ENCODE results near the gene SLC37A1. TPM values are rescaled to one million over a fixed set of nuclear protein-coding genes. Genes with fewer than 3 reads are reported as not detected.

The SLC37A1 gene
- total RNA-seq, 1 experiment from 2014 or later = 11.2 TPM

- no TSS peak for BruUV-seq (replicated peaks)
- POLR2A ChIA-PET (ENCODE audit: low non-redundant PET) = no interaction called here
- DNase-seq (ENCODE audit: low spot score) = peak; percentile 53
- CTCF ChIA-PET = interaction anchor here (0.8 to 1.0 kb wide), 2 partner anchors 226 to 227 kb away, joined by 3 read pairs; no protein-coding TSS in a partner anchor
- no peaks in the 10 kb centered on the region for H3K9me3 ChIP-seq (ENCODE audit: low read depth, low read length, poor library complexity, severe bottlenecking)
- no peak overlapping the region for H3K27ac ChIP-seq (ENCODE audit: low read depth, low read length, poor library complexity, severe bottlenecking)
- no peaks in the 10 kb centered on the region for H3K36me3 ChIP-seq (ENCODE audit: insufficient read depth, low read length, poor library complexity, severe bottlenecking)
- intact Hi-C loops (cut with micrococcal nuclease; ENCODE audit: unreplicated experiment) = loop anchor here (1.0 to 10.0 kb wide), 5 partner anchors 35 to 392 kb away; no protein-coding TSS in a partner anchor
- TF ChIP-seq EZH2 (IDR thresholded peaks at IDR 0.05; ENCODE audit: borderline replicate concordance, low read depth, low read length, poor library complexity, severe bottlenecking) = no peak
- TF ChIP-seq, protein P1, sequence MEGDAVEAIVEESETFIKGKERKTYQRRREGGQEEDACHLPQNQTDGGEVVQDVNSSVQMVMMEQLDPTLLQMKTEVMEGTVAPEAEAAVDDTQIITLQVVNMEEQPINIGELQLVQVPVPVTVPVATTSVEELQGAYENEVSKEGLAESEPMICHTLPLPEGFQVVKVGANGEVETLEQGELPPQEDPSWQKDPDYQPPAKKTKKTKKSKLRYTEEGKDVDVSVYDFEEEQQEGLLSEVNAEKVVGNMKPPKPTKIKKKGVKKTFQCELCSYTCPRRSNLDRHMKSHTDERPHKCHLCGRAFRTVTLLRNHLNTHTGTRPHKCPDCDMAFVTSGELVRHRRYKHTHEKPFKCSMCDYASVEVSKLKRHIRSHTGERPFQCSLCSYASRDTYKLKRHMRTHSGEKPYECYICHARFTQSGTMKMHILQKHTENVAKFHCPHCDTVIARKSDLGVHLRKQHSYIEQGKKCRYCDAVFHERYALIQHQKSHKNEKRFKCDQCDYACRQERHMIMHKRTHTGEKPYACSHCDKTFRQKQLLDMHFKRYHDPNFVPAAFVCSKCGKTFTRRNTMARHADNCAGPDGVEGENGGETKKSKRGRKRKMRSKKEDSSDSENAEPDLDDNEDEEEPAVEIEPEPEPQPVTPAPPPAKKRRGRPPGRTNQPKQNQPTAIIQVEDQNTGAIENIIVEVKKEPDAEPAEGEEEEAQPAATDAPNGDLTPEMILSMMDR (conservative IDR thresholded peaks at IDR 0.05; ENCODE audit: low read depth, low read length) = peak; percentile 58
- no peaks in the 10 kb centered on the region for H3K27me3 ChIP-seq (replicated peaks; ENCODE audit: insufficient read depth, low read depth, low read length, poor library complexity)
- peaks cover 29% of the 10 kb centered on the region for H3K4me1 ChIP-seq (ENCODE audit: insufficient read depth, low read length, poor library complexity, severe bottlenecking)
- H3K4me3 ChIP-seq (ENCODE audit: low read depth, low read length, poor library complexity, severe bottlenecking) = no peak overlapping the region
Observed at GRCh38 chr21:42537106-42537742, 23.6 kb downstream of the SLC37A1 start.

DNA sequence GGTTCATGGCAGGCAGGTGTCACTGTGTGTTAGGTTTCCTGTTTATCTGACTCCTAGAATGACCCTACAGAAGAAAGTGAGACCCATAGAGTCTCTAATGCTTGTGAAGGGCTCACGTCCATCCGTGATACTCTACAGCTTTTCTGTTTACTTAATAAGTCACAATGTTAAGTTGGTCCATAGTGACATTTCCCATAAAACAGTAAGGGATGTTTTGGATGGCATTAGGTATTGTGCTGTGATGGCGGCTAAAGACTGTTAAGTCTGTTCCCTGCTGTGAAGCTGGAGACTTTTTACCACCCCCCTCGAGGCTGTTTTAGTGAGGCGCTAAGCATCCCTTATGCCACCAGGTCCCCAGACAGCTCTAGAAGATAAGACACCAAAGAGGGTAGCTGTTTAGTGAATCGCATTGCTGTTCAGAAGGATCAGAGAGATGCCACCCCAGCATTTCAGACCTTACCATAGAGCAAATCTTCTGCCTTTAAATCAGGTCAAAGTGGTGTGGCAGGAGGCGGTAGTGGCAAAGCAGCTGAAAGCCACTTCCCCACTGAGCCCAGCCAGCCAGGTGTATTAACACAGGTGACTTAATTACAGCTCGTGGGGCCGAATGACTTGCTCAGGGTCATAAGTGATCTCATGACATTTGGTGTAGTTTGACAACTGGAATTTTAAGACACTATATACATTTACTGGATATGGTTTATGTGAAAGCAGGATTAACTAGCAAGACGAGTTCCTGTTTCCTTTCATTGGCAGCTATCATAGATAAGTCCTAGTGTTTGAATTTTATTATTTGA lies 25.0 kb downstream of the SLC37A1 start:
- BruUV-seq (replicated peaks) = no TSS peak
- Histone ChIP-seq H3K4me3 (ENCODE audit: low read depth, low read length, poor library complexity, severe bottlenecking) (no peak overlapping the region), H3K36me3 (ENCODE audit: insufficient read depth, low read length, poor library complexity, severe bottlenecking) (no peaks in the 10 kb centered on the region), H3K9me3 (ENCODE audit: low read depth, low read length, poor library complexity, severe bottlenecking) (no peaks in the 10 kb centered on the region), H3K27ac (ENCODE audit: low read depth, low read length, poor library complexity, severe bottlenecking) (no peak overlapping the region), H3K27me3 (replicated peaks; ENCODE audit: insufficient read depth, low read depth, low read length, poor library complexity) (no peaks in the 10 kb centered on the region), H3K4me1 (ENCODE audit: insufficient read depth, low read length, poor library complexity, severe bottlenecking) (peaks cover 25% of the 10 kb centered on the region)
- no peak for TF ChIP-seq EZH2 (IDR thresholded peaks at IDR 0.05; ENCODE audit: borderline replicate concordance, low read depth, low read length, poor library complexity, severe bottlenecking)
- TF ChIP-seq, protein P1 (conservative IDR thresholded peaks at IDR 0.05; ENCODE audit: low read depth, low read length) = no peak
- DNase-seq (ENCODE audit: low spot score) = peak; percentile 22
- intact Hi-C loops (cut with micrococcal nuclease; ENCODE audit: unreplicated experiment) = loop anchor here (5.0 to 10.0 kb wide), 3 partner anchors 34 to 231 kb away; no protein-coding TSS in a partner anchor
- ChIA-PET POLR2A (ENCODE audit: low non-redundant PET) (no interaction called here), CTCF (no interaction called here)

DNA sequence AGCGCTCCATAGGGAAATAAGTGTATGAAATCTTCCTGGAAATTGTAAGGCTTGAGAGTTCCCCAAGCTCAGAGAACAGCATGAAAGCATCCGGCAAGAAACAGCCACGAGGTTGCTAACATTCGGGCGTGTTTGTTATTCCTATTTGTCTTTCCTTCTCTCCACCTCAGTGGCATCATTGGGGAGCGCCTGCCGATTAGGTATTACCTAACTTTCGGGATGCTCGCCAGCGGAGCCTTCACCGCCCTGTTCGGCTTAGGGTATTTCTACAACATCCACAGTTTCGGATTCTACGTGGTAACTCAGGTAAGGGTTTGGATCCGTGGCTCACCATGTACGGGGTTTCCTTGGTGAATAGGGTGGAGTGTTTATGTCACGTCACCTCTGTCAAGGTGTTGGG lies 25.7 kb downstream of the SLC37A1 start:
- ChIA-PET CTCF (no interaction called here), POLR2A (ENCODE audit: low non-redundant PET) (no interaction called here)
- Histone ChIP-seq H3K27me3 (replicated peaks; ENCODE audit: insufficient read depth, low read depth, low read length, poor library complexity) (no peaks in the 10 kb centered on the region), H3K36me3 (ENCODE audit: insufficient read depth, low read length, poor library complexity, severe bottlenecking) (no peaks in the 10 kb centered on the region), H3K9me3 (ENCODE audit: low read depth, low read length, poor library complexity, severe bottlenecking) (no peaks in the 10 kb centered on the region), H3K27ac (ENCODE audit: low read depth, low read length, poor library complexity, severe bottlenecking) (no peak overlapping the region), H3K4me1 (ENCODE audit: insufficient read depth, low read length, poor library complexity, severe bottlenecking) (peaks cover 19% of the 10 kb centered on the region), H3K4me3 (ENCODE audit: low read depth, low read length, poor library complexity, severe bottlenecking) (no peak overlapping the region)
- intact Hi-C loops (cut with micrococcal nuclease; ENCODE audit: unreplicated experiment) = loop anchor here (5.0 to 10.0 kb wide), 3 partner anchors 33 to 232 kb away; no protein-coding TSS in a partner anchor
- no TSS peak for BruUV-seq (replicated peaks)
- no peak for TF ChIP-seq EZH2 (IDR thresholded peaks at IDR 0.05; ENCODE audit: borderline replicate concordance, low read depth, low read length, poor library complexity, severe bottlenecking)
- TF ChIP-seq, protein P1 (conservative IDR thresholded peaks at IDR 0.05; ENCODE audit: low read depth, low read length) = no peak
- DNase-seq (ENCODE audit: low spot score) = no peak

Data from A673 (cell line).